Measurements from ENCODE around the gene ACTN1. TPM values are rescaled to one million over a fixed set of nuclear protein-coding genes. Genes with fewer than 3 reads are reported as not detected.

ACTN1 gene
- total and polyA plus RNA-seq, 2 of the 8 experiments (the other 6 are each of a cell fraction or from before 2014, with no cell fraction given) = 236 to 262 TPM

GRCh38 chr14:68843471-68844209 is 135.5 kb downstream of the ACTN1 start (continued):
- TF ChIP-seq CHD7 (IDR thresholded peaks at IDR 0.05; ENCODE audit: insufficient replicate concordance, low read length) = peak; percentile 23
- no peak for TF ChIP-seq SUZ12 (IDR thresholded peaks at IDR 0.05; ENCODE audit: low read length)
- no peak for TF ChIP-seq SP1 (IDR thresholded peaks at IDR 0.05; ENCODE audit: low read depth, low read length)
- no peak for TF ChIP-seq SP4 (IDR thresholded peaks at IDR 0.05; ENCODE audit: low read length)
- peak; percentile 85 for TF ChIP-seq ASH2L (IDR thresholded peaks at IDR 0.05; ENCODE audit: low read length)
- peak; percentile 78 to 93 (median 87) for TF ChIP-seq CTCF (IDR thresholded peaks at IDR 0.05; ENCODE audit: control extremely low read depth in 1 of 3, insufficient read depth in 1 of 3, low read depth in 1 of 3, low read length in 3 of 3)
- peak in 1 of 2 experiments; percentile 24; a peak in 1 of 3 replicates for TF ChIP-seq POLR2A (IDR thresholded peaks at IDR 0.05; ENCODE audit: control extremely low read depth in 1 of 2, low read depth in 2 of 2, low read length in 2 of 2)
- TF ChIP-seq JUN (IDR thresholded peaks at IDR 0.05; ENCODE audit: low read depth, low read length) = 0 out of 2 replicates have a peak, but pooled peaks have one; percentile 13

All from H1 (cell line).